IPS-NIHi7 (cell line): ENCODE data around the gene PKP2.

Experiments
- DNase-seq: peaks from one replicate; pipeline ENCODE4 v3.0.0; 2012; ENCODE audit warnings: mixed read lengths; ENCODE audit errors: extremely low spot score

The PKP2 gene

DNA sequence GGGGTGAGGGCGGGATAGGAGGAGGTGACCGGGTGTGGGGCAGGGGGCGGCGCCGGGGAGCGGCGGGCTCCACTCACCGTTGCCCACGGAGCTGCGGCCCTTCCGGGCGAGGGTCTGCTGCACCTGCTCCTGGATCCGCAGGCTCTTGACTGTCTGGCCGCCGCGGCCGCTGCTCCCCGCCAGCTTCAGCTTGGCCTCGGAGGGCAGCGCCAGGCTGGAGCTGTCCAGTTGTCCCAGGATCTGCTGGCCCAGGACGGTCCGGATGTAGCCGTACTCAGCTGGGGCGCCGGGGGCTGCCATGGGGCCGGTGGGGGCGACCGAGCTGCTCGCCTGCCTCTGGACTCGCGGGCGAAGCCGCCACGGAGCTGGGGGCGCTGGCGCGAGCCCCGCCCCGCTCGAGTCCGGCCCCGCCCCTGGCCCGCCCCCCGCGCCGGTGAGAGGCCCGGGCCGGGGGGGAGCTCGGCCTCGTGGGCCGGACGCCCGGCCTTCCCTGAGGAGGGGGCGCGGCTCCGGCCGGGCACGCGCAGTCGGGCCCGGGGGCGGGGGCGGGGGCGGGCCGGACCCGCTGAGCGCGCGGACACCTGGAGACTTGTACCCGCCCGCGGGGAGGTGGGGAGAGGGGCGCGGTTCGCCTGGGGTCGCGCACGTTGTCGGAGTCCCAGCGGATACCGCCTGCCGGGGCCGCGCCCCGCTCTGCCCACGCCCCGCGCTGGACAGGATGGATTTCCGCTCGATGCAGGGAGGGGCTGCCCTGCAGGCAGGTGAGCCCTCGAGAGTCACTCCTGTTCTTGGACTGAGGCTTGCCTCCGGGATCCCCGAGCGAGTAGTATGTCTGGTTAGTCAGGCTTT lies at the start of gene PKP2:
Gene PKP2 (minus strand): TSS at position 346 of the 849 bp plus-strand sequence. CDS start 46 bp downstream, at position 300.
- peak; percentile 93 for DNase-seq

DNA sequence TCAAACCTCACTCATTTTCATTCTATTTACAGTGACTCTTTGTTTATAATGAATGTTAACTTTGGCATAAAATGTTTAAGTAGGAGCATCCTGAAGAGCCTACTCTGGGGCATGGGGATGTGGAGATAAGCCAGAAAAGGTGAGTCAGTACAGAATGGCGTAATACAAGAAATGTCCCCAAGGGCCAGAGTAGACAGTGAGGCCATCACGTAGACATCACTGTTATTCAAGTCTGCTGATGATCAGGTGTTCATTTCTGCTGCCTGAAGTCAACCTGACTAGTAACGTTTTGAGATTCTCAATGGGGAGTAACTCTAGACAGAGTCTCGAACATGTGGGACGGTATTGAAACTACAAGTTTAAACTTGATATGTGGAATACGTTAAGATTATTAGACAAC lies 47.6 kb upstream of the PKP2 start:
- DNase-seq = no peak

DNA sequence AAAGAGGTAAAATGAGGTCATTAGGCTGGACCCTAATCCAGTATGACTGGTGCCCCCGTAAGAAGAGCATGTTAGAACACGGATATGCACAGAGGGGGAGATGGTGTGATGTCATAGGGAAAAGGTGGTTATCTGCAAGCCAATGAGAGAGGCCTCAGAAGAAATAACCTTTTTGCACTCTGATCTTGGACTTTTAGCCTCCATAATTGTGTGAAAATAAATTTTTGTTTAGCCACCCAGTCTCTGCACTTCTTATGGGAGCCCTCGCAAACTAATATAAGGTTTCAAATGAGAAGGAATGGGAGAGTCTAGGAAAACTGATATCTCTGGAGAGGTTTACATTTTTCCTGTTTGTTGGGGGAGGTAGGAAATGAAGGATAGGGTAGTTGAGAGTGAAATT lies 43.2 kb upstream of the PKP2 start:
- DNase-seq = no peak

DNA sequence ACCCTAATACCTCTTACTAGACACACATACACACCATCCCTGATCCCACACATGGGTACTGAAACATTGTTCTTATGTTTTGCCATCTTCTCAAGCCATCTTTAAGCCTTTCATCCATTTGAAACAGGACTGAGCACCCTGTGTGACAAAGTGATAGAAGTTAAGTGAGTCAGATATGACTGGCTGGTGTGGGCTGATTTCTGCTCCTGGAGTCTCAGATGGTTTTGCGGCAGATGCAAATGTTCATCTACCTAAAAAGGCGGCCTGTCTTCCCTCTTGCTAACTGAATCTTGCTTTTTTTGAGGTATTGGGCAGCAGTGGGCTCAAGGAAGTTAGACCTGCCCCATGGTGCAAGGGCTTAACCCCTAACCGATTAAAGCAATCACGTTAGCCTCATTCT lies 30.4 kb upstream of the PKP2 start:
- DNase-seq = no peak

DNA sequence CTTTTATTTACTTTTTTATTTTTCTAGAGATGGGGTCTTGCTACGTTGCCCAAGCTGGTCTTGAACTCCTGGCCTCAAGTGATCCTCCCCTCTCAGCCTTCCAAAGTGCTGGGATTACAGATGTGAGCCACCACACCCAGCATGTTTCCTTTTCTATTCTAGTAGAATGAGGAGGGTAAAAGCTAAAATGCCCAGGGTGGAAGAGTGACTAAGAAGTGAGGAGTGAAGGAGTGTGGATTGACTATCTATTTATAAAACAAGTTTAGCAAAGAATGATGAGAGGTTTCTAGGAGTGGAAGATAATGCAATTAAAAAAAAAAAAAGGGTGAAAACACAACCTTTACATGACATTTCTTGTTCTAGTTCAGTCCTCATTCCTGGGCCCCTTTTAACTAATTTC lies 29.8 kb upstream of the PKP2 start:
- no peak for DNase-seq

DNA sequence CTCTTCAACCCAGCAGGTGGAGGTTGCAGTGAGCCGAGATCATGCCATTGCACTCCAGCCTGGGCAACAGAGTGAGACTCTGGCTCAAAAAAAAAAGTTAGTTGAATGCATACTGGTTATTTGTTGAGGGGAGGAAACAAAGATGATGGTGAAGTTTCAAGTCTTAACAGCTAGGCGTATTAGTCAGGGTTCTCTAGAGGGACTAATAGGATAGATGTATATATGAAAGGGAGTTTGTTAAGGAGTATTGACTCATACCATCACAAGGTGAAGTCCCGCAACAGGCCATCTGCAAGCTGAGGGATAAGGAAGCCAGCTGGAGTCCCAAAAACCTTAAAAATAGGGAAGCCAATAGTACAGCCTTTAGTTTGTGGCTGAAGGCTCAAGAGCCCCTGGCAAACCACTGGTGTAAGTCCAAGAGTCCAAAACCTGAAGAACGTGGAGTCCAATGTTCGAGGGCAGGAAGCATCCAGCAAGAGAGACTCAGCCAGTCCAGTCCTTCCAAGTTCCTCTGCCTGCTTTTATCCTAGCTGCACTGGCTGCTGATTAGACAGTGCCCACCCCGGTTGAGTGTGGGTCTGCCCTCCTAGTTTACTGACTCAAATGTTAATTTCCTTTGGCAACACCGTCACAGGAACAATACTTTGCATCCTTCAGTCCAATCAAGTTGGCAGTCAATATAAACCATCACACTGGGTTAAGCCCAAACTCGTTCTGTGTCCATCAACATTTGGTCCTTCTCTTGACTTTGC lies 26.1 kb upstream of the PKP2 start:
- no peak for DNase-seq

DNA sequence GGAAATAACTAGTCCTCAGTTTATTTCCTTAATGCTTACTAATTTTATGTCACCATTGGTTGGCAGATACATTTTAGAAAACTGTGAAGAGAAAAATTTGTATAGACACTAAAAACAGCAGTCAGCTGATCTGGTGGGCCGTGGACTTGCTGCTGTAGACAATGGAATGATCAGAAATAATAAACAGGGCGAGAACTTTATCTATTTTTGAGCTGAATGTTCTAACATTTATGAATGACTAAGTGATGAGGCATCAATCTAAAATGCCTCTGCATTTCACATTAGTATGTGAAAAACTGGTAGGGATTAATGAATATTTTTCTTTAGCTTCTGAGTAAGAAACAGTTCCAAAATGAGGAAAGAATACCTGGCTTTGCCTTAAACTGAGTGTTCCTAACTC lies 24.8 kb upstream of the PKP2 start:
- no peak for DNase-seq

DNA sequence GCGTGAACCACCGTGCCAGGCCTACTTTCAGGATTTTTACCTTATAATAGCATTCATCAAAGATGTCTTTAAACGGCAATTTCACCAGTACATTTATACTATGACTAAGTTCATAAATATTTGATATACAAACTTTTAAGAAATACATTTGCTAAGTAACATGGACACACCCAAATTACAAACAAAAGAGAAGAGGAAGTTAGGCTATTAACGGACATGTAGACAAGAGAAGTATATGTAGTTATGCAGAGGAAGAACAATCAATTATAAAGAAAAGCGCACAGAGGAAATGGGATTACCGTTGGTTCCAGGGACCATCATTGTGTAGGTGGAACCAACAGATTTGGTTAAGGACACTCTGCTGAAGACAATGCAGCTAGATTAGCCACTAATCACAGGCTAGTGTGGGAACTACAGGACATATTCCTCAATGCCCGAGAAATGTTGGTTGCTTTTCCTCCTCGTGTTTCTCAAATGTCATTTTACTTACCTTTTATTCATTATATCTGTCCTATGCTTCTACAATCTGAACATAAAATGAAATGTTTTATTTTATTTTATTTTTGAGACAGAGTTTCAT lies 24.0 kb upstream of the PKP2 start:
- no peak for DNase-seq

DNA sequence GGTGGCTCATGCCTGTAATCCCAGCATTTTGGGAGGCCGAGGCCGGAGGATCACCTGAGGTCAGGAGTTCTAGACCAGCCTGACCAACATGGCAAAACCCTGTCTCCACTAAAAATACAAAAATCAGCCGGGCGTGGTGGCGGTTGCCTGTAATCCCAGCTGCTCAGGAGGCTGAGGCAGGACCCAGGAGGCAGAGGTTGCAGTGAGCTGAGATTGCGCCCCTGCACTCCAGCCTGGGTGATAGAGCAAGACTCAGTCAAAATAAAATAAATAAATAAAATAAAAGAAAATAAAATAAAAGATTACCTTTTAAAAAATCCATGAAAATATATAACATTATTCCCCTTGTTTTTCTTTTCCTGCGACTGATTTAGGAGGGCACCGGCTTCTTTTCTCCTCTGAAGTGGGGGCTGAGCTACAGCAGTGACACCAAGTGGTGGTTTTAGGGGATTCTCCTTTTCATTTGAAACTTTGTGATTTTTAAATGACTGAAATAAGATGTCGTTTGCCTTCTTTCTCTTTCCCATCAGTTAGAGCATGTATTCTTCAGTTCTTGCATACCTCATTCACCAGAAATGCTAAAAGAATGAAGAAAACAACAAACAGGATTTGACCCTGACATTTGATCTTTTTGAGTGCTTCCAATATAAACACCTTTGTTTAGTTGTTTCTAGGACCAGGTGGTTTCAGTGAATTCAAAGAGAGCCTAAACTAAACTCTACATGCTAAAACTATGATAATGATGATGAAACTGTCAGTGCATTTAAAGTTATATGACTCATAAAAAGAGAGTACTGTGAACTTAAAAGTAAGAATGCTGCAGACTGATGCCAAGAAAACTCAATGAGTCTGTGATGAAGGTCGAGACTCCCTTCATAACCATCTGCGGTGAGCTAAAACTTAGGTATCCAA lies 22.6 kb upstream of the PKP2 start:
- DNase-seq = peak; percentile 63

DNA sequence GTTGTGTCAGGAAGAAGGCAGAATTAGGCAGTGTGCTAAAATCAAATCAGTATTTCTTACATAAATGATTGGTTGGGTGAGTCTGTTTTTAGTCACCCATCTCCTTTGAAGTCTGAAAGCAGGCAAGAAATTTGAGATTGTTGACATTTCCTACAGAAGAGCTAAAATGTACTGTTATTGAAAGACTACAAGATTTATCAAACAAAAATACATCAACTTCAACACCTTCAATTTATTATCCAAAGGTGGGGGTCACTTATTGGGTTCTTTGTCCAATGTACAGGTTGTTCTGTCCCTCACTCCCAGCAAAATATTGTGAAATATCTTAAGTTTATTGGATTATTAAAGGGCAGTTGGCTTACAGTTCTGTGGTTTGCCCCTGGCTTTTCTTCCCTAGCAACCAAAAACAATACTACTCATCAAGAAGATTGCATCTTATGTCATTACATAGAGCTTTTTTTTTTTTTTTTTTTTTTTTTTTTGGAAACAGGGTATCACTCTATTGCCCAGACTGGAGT lies 20.6 kb upstream of the PKP2 start:
- no peak for DNase-seq

DNA sequence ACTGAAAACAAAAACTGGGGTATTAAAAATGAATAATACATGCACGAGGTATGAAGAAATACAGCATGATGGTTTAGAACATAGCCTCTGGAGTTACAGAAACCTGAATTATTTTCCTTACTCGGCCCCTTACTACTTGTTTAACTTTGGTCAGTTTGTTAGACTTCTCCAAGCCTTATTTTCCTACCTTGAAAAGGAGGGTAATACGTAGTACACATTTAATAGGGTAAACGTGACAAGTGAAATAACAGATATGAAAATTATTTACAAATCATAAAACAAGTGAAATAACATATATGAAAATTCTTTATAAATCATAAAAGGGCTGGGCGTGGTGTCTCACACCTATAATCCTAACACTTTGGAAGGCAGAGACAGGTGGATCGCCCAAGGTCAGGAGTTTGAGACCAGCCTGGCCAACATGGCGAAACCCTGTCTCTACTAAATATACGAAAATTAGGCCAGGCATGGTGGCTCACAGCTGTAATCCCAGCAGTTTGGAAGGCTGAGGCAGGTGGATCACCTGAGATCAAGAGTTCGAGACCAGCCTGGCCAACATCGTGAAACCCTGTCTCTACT lies 11.4 kb upstream of the PKP2 start:
- no peak for DNase-seq

DNA sequence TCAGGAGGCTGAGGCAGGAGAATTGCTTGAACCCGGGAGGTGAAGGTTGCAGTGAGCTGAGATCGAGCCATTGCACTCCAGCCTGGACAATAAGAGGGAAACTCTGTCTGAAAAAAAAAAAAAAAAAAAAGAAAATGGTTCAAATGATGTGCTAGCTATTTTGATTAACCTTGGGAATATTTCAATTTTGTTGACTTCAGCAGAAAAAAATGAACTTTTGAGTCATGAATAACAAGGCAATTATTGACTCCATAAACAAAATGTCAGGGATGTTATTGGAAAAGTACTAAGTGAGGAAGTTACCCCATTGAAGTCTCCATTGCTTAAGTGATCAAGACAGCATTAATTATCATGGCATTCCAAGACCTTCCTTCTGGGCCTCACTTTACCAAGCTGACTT lies 10.6 kb upstream of the PKP2 start:
- DNase-seq = no peak

DNA sequence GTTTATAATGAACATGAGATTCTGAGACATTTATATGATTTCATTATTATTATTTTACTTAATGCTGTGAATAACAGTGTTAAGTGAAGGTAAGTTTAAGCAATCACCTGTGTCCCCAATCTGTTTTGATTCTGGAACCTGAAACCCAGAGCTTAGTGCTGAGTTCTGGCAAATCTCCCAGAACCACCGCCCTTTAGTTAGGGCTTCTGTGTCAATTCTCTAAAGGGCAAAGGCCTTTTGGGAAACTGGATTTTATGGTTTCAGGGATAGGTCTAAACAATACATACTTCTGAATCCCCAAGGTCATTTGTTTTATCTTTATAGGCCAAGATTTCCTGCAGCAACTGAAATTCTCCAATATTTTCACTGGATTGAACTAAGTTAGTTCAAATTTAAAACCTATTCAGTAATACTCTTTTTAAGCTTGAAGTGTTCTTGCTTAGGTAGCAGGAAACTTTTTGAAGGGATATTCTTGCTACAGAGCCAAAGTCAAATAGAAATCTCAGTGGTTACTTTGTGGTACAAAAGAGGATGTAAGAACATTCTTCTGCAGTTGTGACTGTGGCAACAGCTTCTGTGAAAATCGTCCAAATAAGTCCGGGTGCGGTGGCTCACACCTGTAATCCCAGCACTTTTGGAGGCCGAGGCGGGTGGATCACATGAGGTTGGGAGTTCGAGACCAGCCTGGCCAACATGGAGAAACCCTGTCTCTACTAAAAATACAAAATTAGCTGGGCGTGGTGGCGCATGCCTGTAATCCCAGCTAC lies 10.0 kb upstream of the PKP2 start:
- no peak for DNase-seq

DNA sequence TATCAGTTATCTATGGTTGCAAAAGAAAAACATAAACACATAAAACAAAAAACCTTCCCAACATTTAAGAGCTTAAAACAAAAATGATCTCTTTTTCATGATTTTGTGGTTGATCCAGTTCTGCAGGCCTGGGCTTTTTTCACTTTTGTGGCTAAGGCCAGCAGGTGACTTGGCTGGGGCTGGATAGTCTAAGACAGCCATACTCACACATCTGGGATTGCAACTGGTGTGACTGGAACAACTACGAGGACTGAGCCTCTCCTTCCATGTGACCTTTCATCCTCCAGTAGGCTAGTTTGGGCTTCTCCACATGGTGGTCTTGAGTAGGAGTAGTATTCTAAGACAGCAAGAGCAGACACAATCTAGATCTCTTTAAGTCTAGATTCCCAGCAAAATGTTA lies 7.2 kb upstream of the PKP2 start:
- DNase-seq = no peak

DNA sequence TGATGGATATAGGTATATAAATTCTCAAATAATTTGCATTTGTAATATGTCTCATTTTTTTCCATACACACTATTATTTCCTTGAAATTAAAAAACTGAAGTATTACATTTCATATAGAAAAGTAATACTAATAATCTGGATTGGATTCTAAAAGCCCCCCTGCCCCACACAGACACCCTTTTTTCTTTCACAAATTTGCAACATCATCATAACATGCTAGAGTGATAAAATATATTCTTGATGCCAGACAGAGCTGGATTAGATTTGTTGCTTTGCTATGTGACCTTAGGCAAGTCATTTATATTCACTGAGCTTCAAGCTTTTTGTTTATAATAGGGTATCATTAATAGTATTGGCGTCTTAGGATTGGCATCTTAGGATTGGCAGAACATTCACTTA lies 6.7 kb upstream of the PKP2 start:
- no peak for DNase-seq

DNA sequence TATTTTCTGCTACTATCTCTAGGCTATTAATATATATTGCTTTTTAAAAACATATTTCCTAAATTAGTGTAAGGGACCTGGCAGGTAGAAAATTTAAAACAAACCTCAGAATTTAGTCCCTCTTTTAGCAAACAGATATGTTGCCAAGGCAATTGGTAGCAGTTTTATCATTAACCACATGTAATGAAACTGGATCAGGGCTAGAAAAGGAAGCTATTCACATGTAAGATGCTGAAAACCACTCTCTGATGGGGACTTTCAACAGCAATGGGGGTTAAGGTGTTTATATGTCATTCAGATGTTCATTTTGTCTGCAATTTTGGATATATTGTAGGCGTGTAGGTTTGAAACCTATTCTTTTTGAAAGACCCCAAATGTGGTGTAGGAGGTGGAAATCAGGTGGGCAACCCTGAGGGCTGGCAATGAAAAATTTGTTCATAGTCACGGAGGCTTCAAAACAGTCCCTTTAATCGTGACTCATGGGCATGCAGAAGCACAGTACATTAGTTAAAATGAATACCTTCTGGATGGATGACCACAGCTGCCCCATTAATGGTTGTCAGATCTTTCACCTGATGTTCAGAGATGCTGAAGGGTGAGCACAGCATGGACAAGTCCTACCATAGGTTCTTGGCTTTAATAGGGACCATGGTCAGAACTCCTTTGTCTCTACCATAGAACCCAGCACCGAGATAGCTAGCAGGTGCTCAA lies 5.9 kb upstream of the PKP2 start:
- DNase-seq = no peak

DNA sequence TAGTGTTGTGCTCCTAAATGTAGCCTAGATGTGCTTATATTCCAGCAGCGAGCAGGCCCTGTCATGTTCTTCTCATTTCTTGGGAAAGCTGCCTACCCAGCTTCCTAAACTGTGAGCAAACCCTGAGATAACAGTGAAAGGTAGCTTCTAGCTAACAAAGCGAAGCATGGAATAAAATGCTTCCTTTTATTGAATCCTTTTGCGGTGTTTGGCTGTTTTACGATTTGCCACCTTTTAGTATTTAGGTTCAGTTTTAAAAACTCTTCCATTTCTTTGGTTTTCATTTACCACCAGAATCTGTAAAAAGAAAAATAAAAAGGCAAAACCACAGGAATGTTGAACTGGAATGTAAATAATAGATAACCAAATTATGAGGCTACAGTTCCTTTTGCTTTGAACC lies 5.0 kb upstream of the PKP2 start:
- no peak for DNase-seq

DNA sequence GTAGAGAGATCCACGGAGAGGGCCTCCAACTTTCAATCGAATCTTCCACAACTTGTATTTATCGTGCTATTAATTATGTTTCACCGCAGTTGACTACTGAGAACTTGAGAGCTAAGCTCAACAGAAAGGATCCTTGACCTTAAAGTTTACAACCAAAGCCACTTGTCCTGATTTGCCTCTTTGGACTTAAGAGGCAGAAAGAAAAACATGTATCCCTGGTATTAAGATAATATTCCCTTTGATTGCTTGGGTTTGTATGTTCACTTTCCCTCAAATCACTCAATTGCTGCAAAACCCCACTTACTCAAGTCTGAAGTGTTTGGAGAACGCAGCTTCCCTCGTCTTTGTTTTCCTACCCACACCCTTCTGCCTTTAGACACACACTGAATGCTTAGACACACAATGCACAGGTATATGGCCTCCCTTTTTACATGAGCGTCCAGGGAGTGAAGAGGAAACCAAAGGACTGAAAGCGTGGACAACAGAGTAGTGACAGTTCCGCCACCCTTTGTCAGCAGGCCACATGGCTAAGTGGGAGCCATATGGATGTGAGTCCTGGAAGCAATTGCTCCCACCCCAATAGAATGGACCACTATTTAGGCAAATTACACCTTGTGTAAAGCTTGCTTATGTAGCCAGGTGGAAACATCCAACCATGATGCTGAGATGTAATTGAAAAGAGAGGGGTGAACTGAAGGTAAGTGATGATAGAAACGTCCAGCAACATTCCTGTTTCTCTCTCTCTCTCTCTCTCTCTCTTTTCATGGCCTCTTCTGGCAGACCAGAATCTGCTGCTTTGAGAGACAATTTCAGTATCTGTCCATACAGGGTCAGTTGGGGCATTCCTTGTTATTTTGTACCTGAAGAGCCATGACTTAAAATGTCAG lies 1.4 kb upstream of the PKP2 start:
- DNase-seq = no peak

DNA sequence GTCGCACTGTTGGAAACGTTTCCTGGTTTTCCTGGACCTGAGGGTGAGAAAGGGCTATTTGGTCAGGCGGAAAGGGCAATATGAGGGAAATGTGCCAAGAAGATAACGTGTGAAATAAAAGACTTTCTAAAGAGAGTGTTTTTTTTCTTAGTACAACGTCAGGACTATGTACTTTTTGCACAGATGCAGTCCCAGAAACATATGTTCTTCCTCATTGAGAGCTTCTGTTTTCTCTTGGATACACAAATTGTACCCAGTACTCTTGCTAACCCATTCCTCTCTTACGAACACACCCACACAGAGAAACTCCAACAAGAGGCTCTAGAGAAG lies 669 bp upstream of the PKP2 start:
- no peak for DNase-seq
